EL (cell line): ENCODE results near the gene PROX1.
"Not testable (repeated sequence)": the region's sequence is repeated elsewhere in the genome, so short reads cannot be mapped to it uniquely, and the experiment has no call there.

ENCODE experiments used
- DNase-seq: peaks from one replicate; pipeline ENCODE4 v3.0.0-alpha.2; 2016

PROX1 gene

DNA sequence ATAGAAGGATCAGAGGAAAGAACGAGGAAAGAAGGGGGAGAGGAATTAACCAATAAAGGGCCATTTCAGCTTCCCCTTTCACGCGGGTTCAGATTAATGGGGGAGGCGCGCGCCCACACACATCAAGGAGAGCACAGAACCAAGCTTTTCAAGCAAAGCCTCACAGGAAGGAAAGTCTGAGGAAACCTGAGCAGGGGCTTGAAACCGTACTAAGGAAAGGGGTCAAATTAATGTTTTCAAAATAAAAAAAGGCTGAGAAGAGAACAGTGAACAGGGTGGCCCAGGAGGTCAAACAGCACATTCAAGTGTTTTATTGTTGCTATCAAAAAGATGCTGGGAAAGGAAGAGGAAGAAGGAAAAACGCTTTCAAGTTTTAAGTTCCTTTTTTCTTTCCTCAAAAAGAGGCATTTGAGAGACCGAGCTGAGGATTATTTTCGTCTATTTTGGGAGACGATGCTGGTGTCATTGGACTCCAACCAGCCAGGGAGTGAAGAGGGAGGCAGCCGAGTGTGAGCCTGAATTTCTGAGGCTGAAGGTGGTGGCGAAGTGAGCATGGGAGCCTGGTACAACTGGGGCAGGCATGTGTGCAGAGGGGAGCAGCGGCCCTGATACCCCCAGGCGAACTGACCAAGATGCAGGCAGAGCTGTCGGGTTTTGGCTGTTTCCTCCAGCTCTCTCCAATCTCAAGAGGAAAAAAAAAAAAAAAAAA is 88.4 kb downstream of the PROX1 start:
- DNase-seq: no peak

DNA sequence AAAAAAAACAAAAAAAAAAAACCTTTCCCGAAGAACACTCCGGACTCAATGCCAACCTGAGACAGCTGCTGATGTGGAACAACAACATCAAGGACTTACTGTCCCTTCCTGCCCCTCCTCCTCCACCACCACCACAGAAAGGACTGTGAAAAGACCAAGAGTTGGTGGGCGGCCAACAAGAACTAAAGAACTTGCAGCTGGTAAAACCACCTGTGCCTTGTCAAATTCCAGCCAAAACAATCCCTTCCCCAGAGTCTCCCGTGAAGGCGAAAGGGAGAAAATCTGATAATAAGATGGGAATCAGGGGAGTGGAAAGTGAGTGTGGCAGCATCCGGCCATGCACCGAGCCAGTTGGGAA is 88.9 kb downstream of the PROX1 start:
- DNase-seq: no peak

DNA sequence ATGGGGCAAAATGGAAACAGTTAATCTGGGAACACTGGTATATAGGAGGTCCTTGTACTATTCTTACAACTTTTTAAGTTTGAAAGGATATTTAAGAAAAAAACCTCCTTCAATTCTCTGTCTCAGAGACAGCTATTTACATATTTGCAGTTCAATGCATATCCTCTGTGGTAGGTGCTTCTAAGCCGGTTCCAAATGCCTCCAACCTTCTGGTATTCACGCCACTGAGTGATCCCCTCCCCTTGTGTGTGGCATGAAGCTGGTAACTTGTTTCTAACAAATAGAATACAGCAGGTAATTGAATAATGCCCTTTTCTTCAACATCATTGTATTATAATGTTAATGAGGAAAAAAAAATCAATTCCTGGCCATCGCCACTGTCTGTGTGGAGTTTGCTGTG is 91.2 kb downstream of the PROX1 start:
- no peak for DNase-seq

DNA sequence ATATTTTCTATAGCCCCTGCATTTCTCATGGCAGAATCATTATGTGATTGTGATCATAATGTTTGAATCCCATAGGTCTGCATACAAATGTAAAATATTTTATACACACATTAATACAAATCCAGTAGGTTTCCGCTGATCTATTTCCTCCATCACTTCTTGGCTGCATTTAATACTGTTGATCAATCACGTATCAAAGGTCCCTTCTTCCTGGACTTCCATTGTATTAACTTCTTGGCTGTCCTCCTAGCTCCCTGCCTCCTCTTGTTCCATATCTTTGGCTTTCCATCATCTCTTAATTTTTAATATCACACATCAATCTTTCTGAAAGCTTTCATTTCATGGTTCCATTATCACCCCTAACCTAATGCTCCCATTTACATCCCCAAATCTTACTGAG is 97.6 kb downstream of the PROX1 start:
- no peak for DNase-seq

DNA sequence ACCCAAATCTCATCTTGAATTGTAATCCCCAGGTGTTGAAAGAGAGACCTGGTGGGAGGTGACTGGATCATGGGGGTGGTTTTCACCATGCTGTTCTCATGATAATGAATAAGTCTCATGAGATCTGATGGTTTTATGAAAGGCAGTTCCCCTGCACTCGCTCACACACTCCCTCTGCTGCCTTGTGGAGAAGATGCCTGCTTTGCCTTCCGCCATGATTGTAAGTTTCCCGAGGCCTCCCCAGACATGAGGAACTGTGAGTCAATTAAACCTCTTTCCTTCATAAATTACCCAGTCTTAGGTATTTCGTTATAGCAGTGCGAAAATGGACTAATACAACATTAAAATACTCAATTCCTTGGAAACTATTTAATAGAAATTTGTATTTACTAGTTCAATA is 99.2 kb downstream of the PROX1 start:
- DNase-seq: no peak

DNA sequence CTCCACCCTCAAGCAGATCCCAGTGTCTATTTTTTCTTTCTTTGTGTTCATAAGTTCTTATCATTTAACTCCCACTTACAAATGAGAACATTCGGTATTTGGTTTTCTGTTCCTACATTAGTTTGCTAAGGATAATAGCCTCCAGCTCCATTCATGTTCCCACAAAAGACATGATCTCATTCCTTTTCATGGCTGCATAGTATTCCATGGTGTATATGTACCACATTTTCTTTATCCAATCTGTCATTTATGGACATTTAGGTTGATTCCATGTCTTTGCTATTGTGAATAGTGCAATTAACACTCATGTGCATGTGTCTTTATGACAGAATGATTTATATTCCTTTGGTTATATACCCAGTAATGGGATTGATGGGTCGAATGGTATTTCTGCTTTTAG is 101.2 kb downstream of the PROX1 start:
- not testable (repeated sequence) for DNase-seq
